Mammary epithelial cell (primary cell): ENCODE measurements around the gene CIC.

Experiments used
- EZH2 ChIP-seq: IDR thresholded peaks from 2 replicates; pipeline ENCODE4 v1.6.1; 2012; ENCODE audit warnings: low read length, inconsistent platforms, borderline replicate concordance
- TF ChIP-seq, protein P1 (sequence below), 2 donors: IDR thresholded peaks in 1 of 2; conservative IDR thresholded peaks in 1 of 2; 2 replicates each; pipeline ENCODE4 v1.5.1; 2011 to 2012; ENCODE audit warnings: inconsistent platforms in 2 of 2, low read length in 2 of 2, mild to moderate bottlenecking in 2 of 2, control low read depth in 1 of 2, low read depth in 1 of 2; ENCODE audit not compliant: insufficient read depth in 1 of 2; ENCODE audit errors: extremely low read depth in 1 of 2

DNA sequence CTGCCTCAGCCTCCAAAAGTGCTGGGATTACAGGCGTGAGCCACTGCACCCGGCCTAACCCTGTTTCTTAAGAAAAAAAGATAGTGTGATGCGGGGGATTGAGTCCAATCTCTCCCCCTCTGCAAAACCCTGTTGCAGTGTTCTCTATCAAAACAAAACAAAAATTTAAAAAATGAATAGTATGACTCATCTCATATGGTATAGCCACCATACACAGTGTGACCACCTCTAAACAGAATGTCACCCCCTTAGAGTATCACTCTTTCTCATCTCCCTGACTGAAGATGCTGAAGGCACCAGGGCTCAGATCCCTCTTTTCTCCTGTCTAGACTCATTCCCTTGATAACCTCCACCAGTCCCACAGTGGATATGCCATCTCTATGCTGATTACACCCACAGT is 7.3 kb upstream of the CIC start:
- TF ChIP-seq, protein P1, sequence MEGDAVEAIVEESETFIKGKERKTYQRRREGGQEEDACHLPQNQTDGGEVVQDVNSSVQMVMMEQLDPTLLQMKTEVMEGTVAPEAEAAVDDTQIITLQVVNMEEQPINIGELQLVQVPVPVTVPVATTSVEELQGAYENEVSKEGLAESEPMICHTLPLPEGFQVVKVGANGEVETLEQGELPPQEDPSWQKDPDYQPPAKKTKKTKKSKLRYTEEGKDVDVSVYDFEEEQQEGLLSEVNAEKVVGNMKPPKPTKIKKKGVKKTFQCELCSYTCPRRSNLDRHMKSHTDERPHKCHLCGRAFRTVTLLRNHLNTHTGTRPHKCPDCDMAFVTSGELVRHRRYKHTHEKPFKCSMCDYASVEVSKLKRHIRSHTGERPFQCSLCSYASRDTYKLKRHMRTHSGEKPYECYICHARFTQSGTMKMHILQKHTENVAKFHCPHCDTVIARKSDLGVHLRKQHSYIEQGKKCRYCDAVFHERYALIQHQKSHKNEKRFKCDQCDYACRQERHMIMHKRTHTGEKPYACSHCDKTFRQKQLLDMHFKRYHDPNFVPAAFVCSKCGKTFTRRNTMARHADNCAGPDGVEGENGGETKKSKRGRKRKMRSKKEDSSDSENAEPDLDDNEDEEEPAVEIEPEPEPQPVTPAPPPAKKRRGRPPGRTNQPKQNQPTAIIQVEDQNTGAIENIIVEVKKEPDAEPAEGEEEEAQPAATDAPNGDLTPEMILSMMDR (conservative IDR thresholded peaks at IDR 0.05 in 1 of 2, IDR thresholded peaks at IDR 0.05 in 1 of 2; ENCODE audit: extremely low read depth in 1 of 2, insufficient read depth in 1 of 2, low read depth in 1 of 2, low read length in 2 of 2), result no peak
- TF ChIP-seq EZH2, result no peak
